ENCODE data around the gene PSTPIP1.

PSTPIP1 gene

GRCh38 chr15:77040673-77041072 lies 45.7 kb downstream of the PSTPIP1 start:
- no peak for DNase-seq (ENCODE audit: low read depth in 1 of 2, low spot score in 1 of 2)

- DNase-seq (ENCODE audit: low read depth in 1 of 2, low spot score in 1 of 2) = no peak
Measured at GRCh38 chr15:77042245-77042919, 47.5 kb downstream of the PSTPIP1 start.

GRCh38 chr15:77042955-77043920 lies 48.3 kb downstream of the PSTPIP1 start:
- DNase-seq (ENCODE audit: low read depth in 1 of 2, low spot score in 1 of 2) = no peak

GRCh38 chr15:77044228-77045042 lies 49.5 kb downstream of the PSTPIP1 start:
- no peak for DNase-seq (ENCODE audit: low read depth in 1 of 2, low spot score in 1 of 2)

- DNase-seq (ENCODE audit: low read depth in 1 of 2, low spot score in 1 of 2) = no peak
Measured at GRCh38 chr15:77045985-77046384, 51.1 kb downstream of the PSTPIP1 start.

- no peak for DNase-seq (ENCODE audit: low read depth in 1 of 2, low spot score in 1 of 2)
Measured at GRCh38 chr15:77046704-77047412, 51.9 kb downstream of the PSTPIP1 start.

GRCh38 chr15:77048135-77048876 lies 53.4 kb downstream of the PSTPIP1 start:
- no peak for DNase-seq (ENCODE audit: low read depth in 1 of 2, low spot score in 1 of 2)

- DNase-seq (ENCODE audit: low read depth in 1 of 2, low spot score in 1 of 2) = no peak
Measured at GRCh38 chr15:77052556-77052955, 57.6 kb downstream of the PSTPIP1 start.

GRCh38 chr15:77053709-77054108 lies 58.8 kb downstream of the PSTPIP1 start:
- no peak for DNase-seq (ENCODE audit: low read depth in 1 of 2, low spot score in 1 of 2)

GRCh38 chr15:77057072-77057471 lies 62.1 kb downstream of the PSTPIP1 start:
- no peak for DNase-seq (ENCODE audit: low read depth in 1 of 2, low spot score in 1 of 2)

GRCh38 chr15:77057685-77058084 lies 62.8 kb downstream of the PSTPIP1 start:
- no peak for DNase-seq (ENCODE audit: low read depth in 1 of 2, low spot score in 1 of 2)

- no peak for DNase-seq (ENCODE audit: low read depth in 1 of 2, low spot score in 1 of 2)
Measured at GRCh38 chr15:77058468-77058867, 63.5 kb downstream of the PSTPIP1 start.

GRCh38 chr15:77059786-77060361 lies 64.9 kb downstream of the PSTPIP1 start:
- no peak for DNase-seq (ENCODE audit: low read depth in 1 of 2, low spot score in 1 of 2)

- no peak for DNase-seq (ENCODE audit: low read depth in 1 of 2, low spot score in 1 of 2)
Measured at GRCh38 chr15:77060546-77060945, 65.6 kb downstream of the PSTPIP1 start.

GRCh38 chr15:77063249-77063648 lies 68.3 kb downstream of the PSTPIP1 start:
- DNase-seq (ENCODE audit: low read depth in 1 of 2, low spot score in 1 of 2) = no peak

- DNase-seq (ENCODE audit: low read depth in 1 of 2, low spot score in 1 of 2) = no peak
Measured at GRCh38 chr15:77064063-77064462, 69.1 kb downstream of the PSTPIP1 start.

- DNase-seq (ENCODE audit: low read depth in 1 of 2, low spot score in 1 of 2) = no peak
Measured at GRCh38 chr15:77064539-77065308, 69.8 kb downstream of the PSTPIP1 start.

GRCh38 chr15:77066971-77067690 lies 72.2 kb downstream of the PSTPIP1 start:
- DNase-seq (ENCODE audit: low read depth in 1 of 2, low spot score in 1 of 2) = no peak
